ENCODE results near the gene HECA.
"Not testable (repeated sequence)": the region's sequence is repeated elsewhere in the genome, so short reads cannot be mapped to it uniquely, and the experiment has no call there.

Gene HECA

GRCh38 chr6:139135578-139136545 is 982 bp downstream of the HECA start:
- DNase-seq: peak; percentile 65

- DNase-seq: no peak
Measured at GRCh38 chr6:139137706-139138105, 2.8 kb downstream of the HECA start.

GRCh38 chr6:139140854-139141253 is 6.0 kb downstream of the HECA start:
- not testable (repeated sequence) for DNase-seq

GRCh38 chr6:139142262-139142661 is 7.4 kb downstream of the HECA start:
- DNase-seq: no peak

GRCh38 chr6:139143111-139143510 is 8.2 kb downstream of the HECA start:
- DNase-seq: no peak

- DNase-seq: no peak
Measured at GRCh38 chr6:139144490-139145085, 9.7 kb downstream of the HECA start.

- DNase-seq: no peak
Measured at GRCh38 chr6:139145661-139146060, 10.8 kb downstream of the HECA start.

GRCh38 chr6:139146317-139146726 is 11.4 kb downstream of the HECA start:
- no peak for DNase-seq

GRCh38 chr6:139147628-139148027 is 12.7 kb downstream of the HECA start:
- no peak for DNase-seq

- DNase-seq: no peak
Measured at GRCh38 chr6:139148557-139149235, 13.8 kb downstream of the HECA start.

- DNase-seq: no peak
Measured at GRCh38 chr6:139149383-139149782, 14.5 kb downstream of the HECA start.

- no peak for DNase-seq
Measured at GRCh38 chr6:139150920-139151319, 16.0 kb downstream of the HECA start.

GRCh38 chr6:139151425-139152087 is 16.7 kb downstream of the HECA start:
- DNase-seq: no peak

GRCh38 chr6:139152088-139152891 is 17.4 kb downstream of the HECA start:
- no peak for DNase-seq

- no peak for DNase-seq
Measured at GRCh38 chr6:139152892-139153271, 18.0 kb downstream of the HECA start.

- no peak for DNase-seq
Measured at GRCh38 chr6:139153855-139154254, 19.0 kb downstream of the HECA start.

GRCh38 chr6:139154881-139155547 is 20.1 kb downstream of the HECA start:
- DNase-seq: no peak

GRCh38 chr6:139156102-139156501 is 21.2 kb downstream of the HECA start:
- DNase-seq: no peak

- no peak for DNase-seq
Measured at GRCh38 chr6:139156551-139156950, 21.7 kb downstream of the HECA start.

GRCh38 chr6:139157086-139157485 is 22.2 kb downstream of the HECA start:
- not testable (repeated sequence) for DNase-seq

GRCh38 chr6:139159016-139159415 is 24.1 kb downstream of the HECA start:
- DNase-seq: no peak

GRCh38 chr6:139161169-139161568 is 26.3 kb downstream of the HECA start:
- peak; percentile 78 for DNase-seq

All from activated gamma-delta T cell treated with Interleukin-2 at 50 U/mL for 16 hours (primary cell).